Heart left ventricle (tissue), 13 donors: ENCODE data around the gene NCMAP.

Experiments used
- CTCF ChIP-seq, 12 donors: fragments of 200-600 bp; sonication (generic) in 4 of 12; IDR thresholded peaks; one replicate each; pipeline versions ENCODE4 v1.5.0 to v1.8.0; 2018 to 2022; ENCODE audit warnings: antibody characterized with exemption in 12 of 12, mild to moderate bottlenecking in 5 of 12
- POLR2A ChIP-seq, 2 donors: fragments of 450-650 bp; IDR thresholded peaks; one replicate each; pipeline ENCODE4 v1.6.1; 2017; ENCODE audit warnings: antibody characterized with exemption in 2 of 2, mild to moderate bottlenecking in 2 of 2, moderate library complexity in 2 of 2
- donor health status: ischemic (EF 13 %, LVEDD 7.1; RV severe dilation, severe dysfunction).
- donor health status: DM: no; HTN: yes; CAD: no.
- donor health status: DM: no; HTN: no; CAD: no.
- donor health status: ischemic (EF 25% LVEDD 6.9; RV normal size, moderate dysfunction).
- donor health status: ischemic (EF 25% LVEDD 5.7; RV mildly dilated, moderate dysfunction).
- donor health status: ischemic (EF 35%, LVEDD 5.7; RV mildly dilated, moderate dysfunction).
- donor health status: nonischemic (EF 11% LVEDD 7.7; RV severe dilation, severe dysfunction).
- donor health status: DM: yes; HTN: yes; CAD: no.
- donor health status: PGD.
- donor health status: ischemic (EF 29% LVEDD 5.4; RV normal size, mild dysfunction).
- donor health status: nonischemic (EF 23%, LVEDD 6.1; RV moderate dilation, normal function).

GRCh38 chr1:24506691-24507381 is 49.1 kb upstream of the NCMAP start:
- no peak for TF ChIP-seq CTCF (IDR thresholded peaks at IDR 0.05)
- no peak for TF ChIP-seq POLR2A (IDR thresholded peaks at IDR 0.05)
